ENCODE measurements around the gene TPX2.

Gene TPX2

GRCh38 chr20:31706607-31707257, 32.4 kb upstream of the TPX2 start:
- no peak for DNase-seq

- no peak for DNase-seq
These were observed 31.9 kb upstream of the TPX2 start for GRCh38 chr20:31707258-31707615.

DNA sequence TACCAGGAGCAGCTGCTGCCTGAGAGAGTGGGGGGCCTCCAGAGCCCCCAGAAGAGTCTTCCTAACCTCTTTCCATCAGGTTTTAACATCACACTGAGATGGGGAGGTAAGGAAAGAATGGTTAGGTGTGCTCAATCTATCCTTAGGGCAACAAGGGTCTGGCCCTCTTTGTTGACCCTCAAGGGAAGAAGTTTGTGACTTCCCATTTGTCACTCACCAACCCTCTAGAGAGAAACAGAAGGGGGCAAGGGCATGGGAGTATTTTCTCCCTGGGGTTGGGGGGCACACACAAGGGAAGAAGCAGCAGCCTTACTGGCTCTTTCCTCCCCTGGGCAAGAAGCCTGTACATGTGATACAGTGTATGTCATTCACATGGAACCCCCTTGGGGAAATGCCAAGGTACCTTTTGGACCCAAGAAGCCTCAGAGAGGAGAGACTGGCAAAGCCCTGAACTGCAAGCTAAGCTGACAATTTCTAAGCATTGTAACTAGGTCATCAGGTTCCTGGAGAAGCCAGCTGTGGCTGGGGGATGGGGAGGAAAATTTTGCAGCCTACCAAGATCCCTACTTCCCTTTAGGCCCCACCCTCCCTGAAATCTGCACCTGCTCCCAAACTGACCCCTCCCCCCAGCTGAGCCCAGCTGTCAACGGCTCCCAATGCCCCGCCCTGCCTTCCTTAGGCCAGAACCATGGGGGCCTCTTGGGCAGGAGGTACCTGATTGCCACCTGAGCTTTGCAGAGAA, 30.9 kb upstream of the TPX2 start:
- DNase-seq: no peak

- DNase-seq: no peak
These were observed 30.2 kb upstream of the TPX2 start for GRCh38 chr20:31708736-31709534.

GRCh38 chr20:31709939-31710338, 29.2 kb upstream of the TPX2 start:
- no peak for DNase-seq

DNA sequence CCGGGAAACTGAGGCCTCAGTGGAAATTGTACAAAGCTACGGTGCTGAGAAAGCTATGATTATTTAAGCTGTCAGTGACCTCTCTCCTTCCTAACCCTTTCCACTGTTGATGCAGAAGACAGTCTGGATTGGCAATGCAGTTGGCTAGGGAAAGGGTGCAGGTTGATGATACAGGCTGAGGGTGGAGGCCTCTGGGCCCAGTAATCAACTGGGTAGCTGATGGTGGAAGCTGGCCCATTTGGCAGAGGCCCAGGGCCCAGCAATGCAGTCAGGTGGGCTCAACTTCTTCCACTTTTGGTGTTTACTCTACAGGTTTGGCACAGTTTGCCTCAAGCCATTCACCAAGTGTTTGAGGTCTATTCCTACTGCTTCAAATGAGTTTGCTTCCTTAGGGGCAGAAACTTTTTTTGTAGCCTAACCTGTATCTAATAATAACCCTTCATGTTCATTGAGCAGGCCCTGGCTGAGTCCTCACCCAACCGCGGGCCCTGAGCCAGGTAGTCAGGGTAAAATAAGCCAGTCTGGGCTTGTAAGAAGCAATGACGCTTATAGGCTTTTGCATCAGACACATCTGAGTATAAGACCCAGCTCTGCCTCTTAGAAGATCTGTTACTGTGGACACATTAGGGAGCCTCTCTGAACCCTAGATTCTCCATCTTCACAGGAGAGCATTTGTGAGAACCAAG, 28.5 kb upstream of the TPX2 start:
- no peak for DNase-seq

DNA sequence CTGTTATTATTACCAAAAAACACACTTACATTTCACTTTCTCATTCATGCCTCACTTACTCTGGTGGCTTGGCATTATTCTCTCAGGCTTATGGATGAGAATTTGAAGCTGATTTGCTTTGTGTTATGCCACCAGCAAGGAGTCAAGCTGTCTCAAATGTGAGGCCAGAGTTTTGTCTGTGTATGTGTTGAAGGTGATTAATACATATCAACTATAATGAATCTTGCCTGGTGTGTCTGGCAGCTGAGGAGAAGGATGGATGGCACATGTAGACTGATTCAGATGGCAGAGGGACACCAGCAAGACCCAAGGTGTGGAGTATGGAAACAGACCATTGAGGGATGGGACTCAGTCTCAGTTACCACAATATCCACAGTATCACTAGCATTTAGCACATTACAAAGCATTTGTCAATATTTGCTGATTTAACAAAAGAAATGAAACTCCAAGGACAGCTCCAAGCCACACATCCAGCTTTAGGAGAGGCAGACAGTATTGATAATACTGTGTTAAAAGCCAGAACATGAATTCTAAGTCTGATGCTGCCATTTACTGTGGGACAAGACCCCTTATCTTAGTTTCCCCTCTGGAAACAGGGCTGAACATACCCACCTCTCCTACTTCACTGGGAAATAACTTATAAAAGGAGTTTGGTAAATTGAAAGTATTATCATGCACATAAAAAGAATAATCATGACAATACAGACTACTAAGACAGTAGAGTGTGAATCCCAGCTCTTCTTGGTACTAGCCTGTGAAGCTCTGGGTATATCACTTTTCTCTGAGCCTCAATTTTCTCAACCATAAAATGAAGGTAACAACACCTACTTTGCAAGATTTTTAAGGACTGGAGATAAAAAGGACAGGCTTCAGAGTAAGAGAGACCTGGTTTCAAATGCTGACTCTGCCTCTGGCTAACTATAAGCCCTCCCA, 27.6 kb upstream of the TPX2 start:
- no peak for DNase-seq

DNA sequence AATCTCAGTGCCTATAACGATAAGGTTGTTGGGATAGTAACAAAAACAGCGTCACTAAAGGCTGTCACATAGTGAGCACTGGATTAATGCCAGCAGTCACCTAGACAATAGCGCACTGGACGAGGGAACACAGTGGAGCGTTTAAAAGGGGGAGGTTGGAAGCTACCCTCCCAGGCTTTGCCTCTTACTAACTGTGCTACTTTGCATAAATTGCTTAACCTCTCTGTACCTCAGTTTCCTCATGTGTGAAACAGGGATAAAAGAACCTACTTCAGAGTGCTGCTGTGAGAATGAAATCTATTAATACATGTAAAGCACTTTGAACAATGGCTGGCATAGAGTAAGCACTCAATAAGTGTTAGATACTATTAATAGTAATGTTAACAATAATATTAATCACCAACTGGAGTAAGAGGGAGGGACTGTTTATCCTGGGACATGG, 27.0 kb upstream of the TPX2 start:
- DNase-seq: no peak

DNA sequence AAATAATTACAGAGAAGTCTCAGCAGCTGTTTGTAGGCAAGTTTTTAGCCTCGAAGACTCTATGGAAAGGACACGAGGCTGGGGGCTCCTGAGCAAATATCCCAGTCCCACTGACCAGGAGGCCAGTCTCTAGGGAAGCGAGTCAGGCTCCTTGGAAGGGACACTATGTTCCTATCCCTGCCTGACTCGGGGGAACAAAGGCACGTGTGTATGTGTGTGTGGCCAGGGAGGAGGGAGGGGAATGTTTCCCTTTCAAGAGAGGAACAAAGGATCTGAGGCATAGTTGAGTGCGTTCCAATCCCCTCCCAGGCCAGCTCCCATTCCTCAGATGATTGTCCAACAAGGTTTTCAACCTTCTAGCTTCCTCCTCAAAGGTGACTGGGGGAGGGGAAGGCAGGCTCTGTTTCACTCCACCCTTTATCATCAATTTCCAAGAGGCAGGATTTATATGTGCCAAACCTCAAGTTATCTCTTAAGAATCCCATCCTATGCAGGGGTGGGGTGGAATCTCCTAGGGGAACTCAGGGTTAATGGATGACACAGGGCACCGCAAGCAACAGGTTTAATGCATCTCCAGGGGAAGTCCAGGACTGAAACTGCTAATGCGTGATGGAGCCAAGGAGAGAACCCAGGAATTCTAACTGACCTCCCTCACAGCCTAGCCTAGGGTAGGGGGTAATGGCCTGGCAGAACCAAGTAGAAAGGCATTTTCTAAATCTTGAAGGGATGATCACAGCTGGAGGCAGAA, 26.4 kb upstream of the TPX2 start:
- no peak for DNase-seq

DNA sequence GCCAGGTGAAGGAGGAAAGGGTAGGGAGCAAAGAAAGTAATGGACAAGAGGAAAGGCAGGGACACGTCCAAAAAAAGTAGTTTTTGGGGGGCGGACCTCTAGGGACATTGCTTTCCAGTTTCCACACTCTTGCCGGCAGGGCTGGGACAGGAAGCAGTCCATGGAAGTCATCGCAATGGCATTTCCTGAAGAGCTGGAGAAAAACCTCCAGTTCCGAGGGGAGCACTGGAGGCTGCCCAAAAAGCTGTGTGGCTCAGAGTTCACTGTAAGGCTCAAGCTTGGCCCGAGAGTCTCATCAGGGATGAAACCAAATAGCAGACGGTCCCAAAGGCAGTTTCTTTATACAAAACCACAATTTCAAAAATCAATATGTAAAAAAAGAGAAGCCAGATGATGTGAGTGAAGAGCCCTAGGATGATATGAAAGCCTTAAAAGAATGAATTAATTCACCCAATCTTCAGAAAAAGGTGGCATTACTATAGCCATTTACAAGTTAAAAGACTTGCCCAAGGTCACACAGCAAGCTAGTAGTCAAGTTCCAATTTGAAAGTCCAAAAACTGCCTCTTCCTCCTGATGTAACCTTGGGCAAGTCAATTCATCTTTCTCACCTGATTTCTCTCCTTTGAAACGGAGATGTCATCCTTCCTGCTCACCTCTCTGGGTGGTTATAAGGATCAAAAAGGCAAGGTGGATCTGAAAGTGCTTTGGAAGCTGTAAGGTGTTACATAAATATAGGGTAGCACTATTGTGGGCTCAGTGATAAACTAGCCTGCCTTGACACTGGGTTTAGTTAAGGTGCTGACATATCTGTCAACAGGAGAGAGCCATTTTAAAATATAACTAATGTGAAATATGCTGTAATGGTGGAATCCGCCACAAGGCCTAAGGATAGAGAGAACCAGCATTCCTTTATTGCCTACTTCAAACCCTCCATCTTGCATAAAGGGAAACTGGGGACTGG, 25.5 kb upstream of the TPX2 start:
- no peak for DNase-seq

- no peak for DNase-seq
These were observed 23.3 kb upstream of the TPX2 start for GRCh38 chr20:31715766-31716165.

GRCh38 chr20:31716351-31716750, 22.7 kb upstream of the TPX2 start:
- no peak for DNase-seq

- no peak for DNase-seq
These were observed 22.1 kb upstream of the TPX2 start for GRCh38 chr20:31716818-31717477.

GRCh38 chr20:31717478-31718201, 21.4 kb upstream of the TPX2 start:
- DNase-seq: no peak

DNA sequence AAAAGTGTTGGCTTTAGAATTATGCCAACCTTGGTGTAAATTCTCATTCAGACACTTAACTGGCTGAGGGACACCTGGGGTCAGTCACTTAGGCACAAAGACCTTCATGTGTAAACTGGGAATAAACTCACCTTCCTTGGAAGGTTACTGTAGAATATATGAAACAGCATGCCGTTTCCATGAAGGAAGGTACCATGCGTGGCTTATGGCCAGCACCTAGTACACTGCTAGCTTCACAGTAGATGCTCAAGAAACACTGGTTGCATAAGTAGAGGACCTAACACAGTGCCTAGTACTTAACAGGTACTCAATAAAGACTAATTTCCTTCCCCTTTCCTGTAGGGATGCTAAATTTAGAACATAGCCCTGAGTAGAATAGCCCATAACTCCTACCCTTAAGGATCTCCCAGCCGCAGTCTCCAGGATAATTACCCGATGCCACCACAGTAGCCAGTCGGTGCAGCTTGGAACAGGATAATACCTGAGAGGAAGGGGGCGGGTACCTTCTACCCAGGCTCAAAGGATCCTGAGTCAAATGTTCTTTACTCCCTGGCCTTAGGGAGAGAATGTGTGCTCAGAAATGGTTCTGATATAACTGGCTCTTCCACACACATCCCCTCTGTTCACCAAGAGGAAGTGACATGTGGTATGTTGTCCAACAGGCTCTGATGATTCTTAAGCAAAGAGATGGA, 20.0 kb upstream of the TPX2 start:
- DNase-seq: no peak

GRCh38 chr20:31719644-31720485, 19.2 kb upstream of the TPX2 start:
- DNase-seq: no peak
